ENCODE measurements around the gene KREMEN1. TPM values are rescaled to one million over a fixed set of nuclear protein-coding genes. Genes with fewer than 3 reads are reported as not detected.

Gene KREMEN1
- total and polyA plus RNA-seq, 2 experiments from 2014 or later: 1.8 to 3.8 TPM

GRCh38 chr22:29142116-29142515 is 69.3 kb downstream of the KREMEN1 start:
- Histone ChIP-seq H4K20me1 (replicated peaks; ENCODE audit: insufficient read depth) (no peaks in the 10 kb centered on the region), H3K4me2 (peak overlapping the region; percentile 27; the same call in 1 of the 2 replicates), H3K79me2 (replicated peaks; ENCODE audit: insufficient read depth) (no peaks in the 10 kb centered on the region), H3K27me3 (ENCODE audit: insufficient read depth) (no peaks in the 10 kb centered on the region), H3K27ac (ENCODE audit: low read depth) (no peak overlapping the region), H3K4me3 (no peak overlapping the region), H3F3A (replicated peaks; ENCODE audit: low read depth) (0 out of 2 replicates have a peak, but pooled peaks cover 4% of the 10 kb centered on the region), H3K4me1 (ENCODE audit: insufficient read depth) (peaks cover 26% of the 10 kb centered on the region), H3K36me3 (ENCODE audit: insufficient read depth) (peaks cover 3% of the 10 kb centered on the region; the same call in 1 of the 2 replicates), H3K9me2 (ENCODE audit: insufficient read depth) (no peaks in the 10 kb centered on the region), H2AFZ (no peak overlapping the region)
- H3K4me1 Mint-ChIP-seq: peaks cover 30% of the 10 kb centered on the region
- TF ChIP-seq EZH2phosphoT487 (IDR thresholded peaks at IDR 0.05; ENCODE audit: unreplicated experiment) (no peak), REST (IDR thresholded peaks at IDR 0.05; ENCODE audit: unreplicated experiment) (no peak), ZNF331 (CRISPR knock-in tag; IDR thresholded peaks at IDR 0.05; ENCODE audit: low read depth) (no peak), CREB1 (CRISPR knock-in tag; IDR thresholded peaks at IDR 0.05; ENCODE audit: low read depth) (no peak), STAT1 (IDR thresholded peaks at IDR 0.05; ENCODE audit: unreplicated experiment) (no peak), ZNF114 (CRISPR knock-in tag; IDR thresholded peaks at IDR 0.05) (no peak), ETS1 (IDR thresholded peaks at IDR 0.05) (no peak), JUNB (IDR thresholded peaks at IDR 0.05; ENCODE audit: unreplicated experiment) (no peak), POLR2AphosphoS5 (IDR thresholded peaks at IDR 0.05; ENCODE audit: low read depth) (no peak), ZNF462 (CRISPR knock-in tag; IDR thresholded peaks at IDR 0.05) (no peak), NANOG (IDR thresholded peaks at IDR 0.05; ENCODE audit: borderline replicate concordance) (no peak), EZH2 (IDR thresholded peaks at IDR 0.05; ENCODE audit: low read depth, unreplicated experiment) (no peak)
- TF ChIP-seq, protein P1, sequence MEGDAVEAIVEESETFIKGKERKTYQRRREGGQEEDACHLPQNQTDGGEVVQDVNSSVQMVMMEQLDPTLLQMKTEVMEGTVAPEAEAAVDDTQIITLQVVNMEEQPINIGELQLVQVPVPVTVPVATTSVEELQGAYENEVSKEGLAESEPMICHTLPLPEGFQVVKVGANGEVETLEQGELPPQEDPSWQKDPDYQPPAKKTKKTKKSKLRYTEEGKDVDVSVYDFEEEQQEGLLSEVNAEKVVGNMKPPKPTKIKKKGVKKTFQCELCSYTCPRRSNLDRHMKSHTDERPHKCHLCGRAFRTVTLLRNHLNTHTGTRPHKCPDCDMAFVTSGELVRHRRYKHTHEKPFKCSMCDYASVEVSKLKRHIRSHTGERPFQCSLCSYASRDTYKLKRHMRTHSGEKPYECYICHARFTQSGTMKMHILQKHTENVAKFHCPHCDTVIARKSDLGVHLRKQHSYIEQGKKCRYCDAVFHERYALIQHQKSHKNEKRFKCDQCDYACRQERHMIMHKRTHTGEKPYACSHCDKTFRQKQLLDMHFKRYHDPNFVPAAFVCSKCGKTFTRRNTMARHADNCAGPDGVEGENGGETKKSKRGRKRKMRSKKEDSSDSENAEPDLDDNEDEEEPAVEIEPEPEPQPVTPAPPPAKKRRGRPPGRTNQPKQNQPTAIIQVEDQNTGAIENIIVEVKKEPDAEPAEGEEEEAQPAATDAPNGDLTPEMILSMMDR (conservative IDR thresholded peaks at IDR 0.05; ENCODE audit: low read depth in 2 of 2): no peak
- H3K27ac Mint-ChIP-seq: no peak overlapping the region
- no peaks in the 10 kb centered on the region for H3K9me3 Mint-ChIP-seq
- H3K4me3 Mint-ChIP-seq: no peak overlapping the region; the same call in 2 of the 3 replicates
- DNase-seq (ENCODE audit: low spot score) (no peak), ATAC-seq (peak; percentile 57)
- peaks cover 4% of the 10 kb centered on the region for H3K27me3 Mint-ChIP-seq (ENCODE audit: insufficient read depth, low read depth, poor library complexity)
- H3K36me3 Mint-ChIP-seq (ENCODE audit: low read depth): 0 out of 3 replicates have a peak, but pooled peaks cover 3% of the 10 kb centered on the region
